Right lobe of liver (tissue), 4 donors: ENCODE results near the gene SLC27A6.

ENCODE experiments used
- POLR2A ChIP-seq: fragments of 450-650 bp; IDR thresholded peaks from one replicate; pipeline ENCODE4 v1.6.1; 2017; ENCODE audit warnings: antibody characterized with exemption, mild to moderate bottlenecking
- TF ChIP-seq, protein P1 (sequence below), 4 donors: fragments of 200-600 bp in 3 of 4; fragments of 450-650 bp in 1 of 4; IDR thresholded peaks; one replicate each; pipeline versions ENCODE4 v1.5.1 to v1.8.0; 2016 to 2022; ENCODE audit warnings: antibody characterized with exemption in 4 of 4, mild to moderate bottlenecking in 2 of 4
- donor health status: DM: no; HTN: no; CAD: no.
- donor health status: DM: no; HTN: no; CAD: no.
- donor health status: DM: no; HTN: yes; CAD: no.

DNA sequence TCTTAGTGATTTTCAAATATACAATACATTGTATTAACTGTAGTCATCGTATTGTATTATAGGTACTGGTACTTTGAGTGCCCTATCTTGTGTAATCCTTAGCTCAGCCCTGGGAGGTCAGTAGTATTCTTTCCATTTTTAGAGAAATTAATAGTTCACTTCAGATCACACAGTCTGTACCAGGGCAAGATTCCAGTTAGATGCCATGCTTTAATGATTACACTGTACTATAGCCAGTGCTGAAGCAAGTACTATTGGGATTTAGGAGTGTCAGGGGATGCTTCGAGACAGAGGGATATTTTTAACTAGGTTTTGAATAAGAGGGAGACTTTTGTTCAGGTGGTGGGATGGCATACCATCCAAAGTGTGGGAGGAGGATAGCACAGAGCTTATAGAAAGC lies 41.0 kb upstream of the SLC27A6 start:
- TF ChIP-seq, protein P1, sequence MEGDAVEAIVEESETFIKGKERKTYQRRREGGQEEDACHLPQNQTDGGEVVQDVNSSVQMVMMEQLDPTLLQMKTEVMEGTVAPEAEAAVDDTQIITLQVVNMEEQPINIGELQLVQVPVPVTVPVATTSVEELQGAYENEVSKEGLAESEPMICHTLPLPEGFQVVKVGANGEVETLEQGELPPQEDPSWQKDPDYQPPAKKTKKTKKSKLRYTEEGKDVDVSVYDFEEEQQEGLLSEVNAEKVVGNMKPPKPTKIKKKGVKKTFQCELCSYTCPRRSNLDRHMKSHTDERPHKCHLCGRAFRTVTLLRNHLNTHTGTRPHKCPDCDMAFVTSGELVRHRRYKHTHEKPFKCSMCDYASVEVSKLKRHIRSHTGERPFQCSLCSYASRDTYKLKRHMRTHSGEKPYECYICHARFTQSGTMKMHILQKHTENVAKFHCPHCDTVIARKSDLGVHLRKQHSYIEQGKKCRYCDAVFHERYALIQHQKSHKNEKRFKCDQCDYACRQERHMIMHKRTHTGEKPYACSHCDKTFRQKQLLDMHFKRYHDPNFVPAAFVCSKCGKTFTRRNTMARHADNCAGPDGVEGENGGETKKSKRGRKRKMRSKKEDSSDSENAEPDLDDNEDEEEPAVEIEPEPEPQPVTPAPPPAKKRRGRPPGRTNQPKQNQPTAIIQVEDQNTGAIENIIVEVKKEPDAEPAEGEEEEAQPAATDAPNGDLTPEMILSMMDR (IDR thresholded peaks at IDR 0.05), result no peak
- TF ChIP-seq POLR2A, result no peak
